ENCODE results near the gene TRIM47.

The TRIM47 gene

DNA sequence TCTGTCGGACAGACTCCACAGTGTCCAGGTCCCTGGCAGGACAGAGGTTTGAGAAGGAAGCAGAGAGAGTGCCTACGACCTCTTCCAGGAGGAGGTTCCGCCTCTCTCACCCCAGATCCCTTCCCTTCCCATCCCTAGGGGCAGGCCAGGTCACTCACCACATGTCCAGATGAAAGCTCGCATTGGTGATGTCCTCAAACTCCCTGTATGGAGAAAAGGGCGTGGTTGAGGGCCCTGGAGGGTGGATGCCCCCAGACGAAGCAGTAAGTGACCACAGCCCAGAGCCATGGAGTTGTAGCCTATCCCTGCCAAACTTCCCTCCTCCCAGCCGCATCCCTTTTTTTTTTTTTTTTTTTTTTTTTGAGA, 37.6 kb downstream of the TRIM47 start:
- TF ChIP-seq, protein P1, sequence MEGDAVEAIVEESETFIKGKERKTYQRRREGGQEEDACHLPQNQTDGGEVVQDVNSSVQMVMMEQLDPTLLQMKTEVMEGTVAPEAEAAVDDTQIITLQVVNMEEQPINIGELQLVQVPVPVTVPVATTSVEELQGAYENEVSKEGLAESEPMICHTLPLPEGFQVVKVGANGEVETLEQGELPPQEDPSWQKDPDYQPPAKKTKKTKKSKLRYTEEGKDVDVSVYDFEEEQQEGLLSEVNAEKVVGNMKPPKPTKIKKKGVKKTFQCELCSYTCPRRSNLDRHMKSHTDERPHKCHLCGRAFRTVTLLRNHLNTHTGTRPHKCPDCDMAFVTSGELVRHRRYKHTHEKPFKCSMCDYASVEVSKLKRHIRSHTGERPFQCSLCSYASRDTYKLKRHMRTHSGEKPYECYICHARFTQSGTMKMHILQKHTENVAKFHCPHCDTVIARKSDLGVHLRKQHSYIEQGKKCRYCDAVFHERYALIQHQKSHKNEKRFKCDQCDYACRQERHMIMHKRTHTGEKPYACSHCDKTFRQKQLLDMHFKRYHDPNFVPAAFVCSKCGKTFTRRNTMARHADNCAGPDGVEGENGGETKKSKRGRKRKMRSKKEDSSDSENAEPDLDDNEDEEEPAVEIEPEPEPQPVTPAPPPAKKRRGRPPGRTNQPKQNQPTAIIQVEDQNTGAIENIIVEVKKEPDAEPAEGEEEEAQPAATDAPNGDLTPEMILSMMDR (conservative IDR thresholded peaks at IDR 0.05; ENCODE audit: low read depth, low read length) = no peak
- no peak for DNase-seq (ENCODE audit: low read depth)
- H3K4me3 ChIP-seq (ENCODE audit: low read length) = no peak overlapping the region

DNA sequence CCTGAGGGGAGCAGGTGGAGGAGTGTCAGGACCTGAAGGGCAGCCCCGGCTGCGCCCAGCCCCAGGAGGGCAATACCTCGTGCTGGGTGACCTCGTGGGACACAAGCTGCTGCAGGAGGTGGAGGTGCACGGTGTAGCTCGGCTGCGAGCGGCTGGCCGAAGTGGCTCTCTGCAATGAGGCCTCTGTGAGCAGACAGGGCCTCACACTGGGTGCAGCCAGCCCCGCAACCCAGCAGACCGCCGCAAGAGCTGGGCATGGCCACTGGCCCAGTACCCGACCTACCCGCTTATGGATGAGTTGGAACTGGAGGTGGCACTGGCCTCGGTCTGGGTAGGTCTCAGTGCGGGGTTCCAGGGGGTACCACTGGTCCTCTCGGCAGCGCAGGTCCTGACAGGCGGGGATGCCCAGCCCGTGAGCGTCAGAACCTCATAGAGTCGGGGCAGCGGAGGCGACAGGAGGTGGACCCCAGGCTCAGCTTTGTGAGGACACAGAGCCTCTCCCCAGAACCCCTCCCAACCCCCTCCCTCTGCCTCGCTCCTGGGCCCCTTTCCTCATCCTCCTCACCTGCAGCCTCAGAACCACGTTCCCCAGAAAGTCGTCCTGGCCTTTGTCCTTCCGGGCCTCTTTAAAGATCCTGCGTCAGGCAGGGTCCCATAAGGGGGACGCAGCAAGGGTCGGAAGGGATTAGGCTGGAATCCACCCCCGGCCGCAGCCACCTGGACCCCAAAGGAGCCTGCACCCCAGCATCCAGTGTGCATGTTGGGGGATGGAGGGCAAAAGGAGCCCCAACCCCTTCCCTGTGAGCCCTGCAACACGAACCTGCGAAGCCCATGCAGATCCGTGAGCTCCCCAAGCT, 38.2 kb downstream of the TRIM47 start:
- no peak for DNase-seq (ENCODE audit: low read depth)
- no peak overlapping the region for H3K4me3 ChIP-seq (ENCODE audit: low read length)
- TF ChIP-seq, protein P1 (conservative IDR thresholded peaks at IDR 0.05; ENCODE audit: low read depth, low read length) = no peak

GRCh38 chr17:75838410-75838809, 40.0 kb downstream of the TRIM47 start:
- DNase-seq (ENCODE audit: low read depth) = no peak
- TF ChIP-seq, protein P1 (conservative IDR thresholded peaks at IDR 0.05; ENCODE audit: low read depth, low read length) = no peak
- H3K4me3 ChIP-seq (ENCODE audit: low read length) = no peak overlapping the region

GRCh38 chr17:75837899-75838298, 40.5 kb downstream of the TRIM47 start:
- DNase-seq (ENCODE audit: low read depth) = no peak

GRCh38 chr17:75836605-75837004, 41.8 kb downstream of the TRIM47 start:
- TF ChIP-seq, protein P1 (conservative IDR thresholded peaks at IDR 0.05; ENCODE audit: low read depth, low read length) = no peak
- DNase-seq (ENCODE audit: low read depth) = no peak
- H3K4me3 ChIP-seq (ENCODE audit: low read length) = no peak overlapping the region

More at GRCh38 chr17:75837899-75838298, 40.5 kb downstream of the TRIM47 start:
- H3K4me3 ChIP-seq (ENCODE audit: low read length) = no peak overlapping the region
- TF ChIP-seq, protein P1 (conservative IDR thresholded peaks at IDR 0.05; ENCODE audit: low read depth, low read length) = no peak

GRCh38 chr17:75835654-75835987, 42.8 kb downstream of the TRIM47 start:
- TF ChIP-seq, protein P1 (conservative IDR thresholded peaks at IDR 0.05; ENCODE audit: low read depth, low read length) = no peak
- no peak overlapping the region for H3K4me3 ChIP-seq (ENCODE audit: low read length)
- DNase-seq (ENCODE audit: low read depth) = no peak

Measured in retinal pigment epithelial cell (primary cell).